ENCODE data around the gene TUSC2. TPM values are rescaled to one million over a fixed set of nuclear protein-coding genes. Genes with fewer than 3 reads are reported as not detected.
A peak's percentile ranks its signal among the peaks of the same experiment; 100 is the strongest.

TUSC2 gene
- total and polyA plus RNA-seq, 2 of the 13 experiments (the other 11 are each of a cell fraction or from before 2014, with no cell fraction given), result 36.7 to 39.1 TPM

DNA sequence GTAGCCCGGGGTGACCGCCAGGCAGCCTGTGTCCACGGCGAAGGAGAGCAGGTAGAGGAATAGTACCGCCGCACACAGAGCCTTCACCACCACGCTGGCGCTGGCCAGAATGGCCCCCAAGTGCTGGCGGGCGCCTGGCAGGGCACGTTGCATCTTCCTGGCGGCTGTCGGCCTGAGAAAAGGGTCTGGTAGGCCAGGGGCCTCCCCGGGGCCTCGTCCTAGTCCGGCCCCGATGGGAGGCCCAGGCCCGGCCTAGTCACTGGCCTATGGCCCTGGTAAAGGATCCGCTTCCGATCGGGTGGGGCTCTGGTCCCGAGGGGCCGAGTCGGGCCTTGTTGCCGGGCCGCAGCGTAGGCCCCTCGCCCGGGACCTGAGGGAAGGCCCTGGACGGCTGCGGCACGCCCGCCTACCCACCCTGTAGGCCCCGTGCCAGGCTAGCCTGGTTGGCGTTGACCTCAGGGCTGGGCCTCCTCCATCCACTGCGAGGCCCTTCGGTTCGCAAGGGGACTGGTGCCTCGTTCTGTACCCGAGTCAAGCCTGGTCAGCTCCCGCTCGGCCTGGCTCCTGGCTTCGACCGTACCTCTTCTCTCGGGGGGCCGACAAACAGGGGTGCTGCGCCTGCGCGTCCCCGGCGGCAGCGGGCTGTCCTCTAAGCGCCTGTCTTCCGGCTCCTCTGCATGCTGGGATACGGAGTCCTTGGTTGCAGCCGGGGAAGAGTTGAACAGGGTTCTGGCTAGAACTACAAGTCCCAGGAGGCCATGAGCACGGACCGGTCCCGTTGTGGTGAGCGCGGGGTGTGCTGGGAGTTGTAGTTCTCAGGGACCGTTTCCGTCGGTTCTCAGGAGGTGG, 31.1 kb upstream of the TUSC2 start, which contains the start of gene TMEM115 (continued):
- TF ChIP-seq HOXD1 (CRISPR knock-in tag; IDR thresholded peaks at IDR 0.05) (no peak; the same call in 1 of the 2 replicates), ZIK1 (CRISPR knock-in tag; IDR thresholded peaks at IDR 0.05; ENCODE audit: borderline replicate concordance, low read depth) (0 out of 2 replicates have a peak, but pooled peaks have one; percentile 71), KIAA2018 (CRISPR knock-in tag; IDR thresholded peaks at IDR 0.05; ENCODE audit: borderline replicate concordance) (peak; percentile 89; the same call in 1 of the 2 replicates), CBX5 (CRISPR knock-in tag; IDR thresholded peaks at IDR 0.05; ENCODE audit: borderline replicate concordance) (peak; percentile 15), MED8 (CRISPR knock-in tag; IDR thresholded peaks at IDR 0.05; ENCODE audit: insufficient replicate concordance) (no peak), TEAD3 (CRISPR knock-in tag; optimal IDR thresholded peaks at IDR 0.05; ENCODE audit: borderline replicate concordance) (no peak), ZNF776 (CRISPR knock-in tag; IDR thresholded peaks at IDR 0.05) (no peak), ZSCAN12 (CRISPR knock-in tag; IDR thresholded peaks at IDR 0.05) (no peak), ZNF484 (CRISPR knock-in tag; IDR thresholded peaks at IDR 0.05; ENCODE audit: borderline replicate concordance, low read depth) (no peak), ZFP36 (IDR thresholded peaks at IDR 0.05; ENCODE audit: borderline replicate concordance, low read depth, low read length, partially characterized antibody) (no peak), ZNF230 (CRISPR knock-in tag; IDR thresholded peaks at IDR 0.05) (peak; percentile 81; the same call in 1 of the 2 replicates), ZNF3 (CRISPR knock-in tag; IDR thresholded peaks at IDR 0.05) (no peak), HOXA5 (CRISPR knock-in tag; IDR thresholded peaks at IDR 0.05) (peak; percentile 33; the same call in 1 of the 2 replicates), ZNF605 (CRISPR knock-in tag; IDR thresholded peaks at IDR 0.05) (peak; percentile 92), POGZ (CRISPR knock-in tag; IDR thresholded peaks at IDR 0.05) (no peak; the same call in 1 of the 2 replicates), ZNF354B (CRISPR knock-in tag; IDR thresholded peaks at IDR 0.05) (no peak), HDAC2 (CRISPR knock-in tag; IDR thresholded peaks at IDR 0.05) (peak; percentile 53; the same call in 1 of the 2 replicates), TOE1 (CRISPR knock-in tag; IDR thresholded peaks at IDR 0.05) (0 out of 2 replicates have a peak, but pooled peaks have one; percentile 30), ZNF878 (CRISPR knock-in tag; IDR thresholded peaks at IDR 0.05) (no peak)
- TF ChIP-seq, protein P1, sequence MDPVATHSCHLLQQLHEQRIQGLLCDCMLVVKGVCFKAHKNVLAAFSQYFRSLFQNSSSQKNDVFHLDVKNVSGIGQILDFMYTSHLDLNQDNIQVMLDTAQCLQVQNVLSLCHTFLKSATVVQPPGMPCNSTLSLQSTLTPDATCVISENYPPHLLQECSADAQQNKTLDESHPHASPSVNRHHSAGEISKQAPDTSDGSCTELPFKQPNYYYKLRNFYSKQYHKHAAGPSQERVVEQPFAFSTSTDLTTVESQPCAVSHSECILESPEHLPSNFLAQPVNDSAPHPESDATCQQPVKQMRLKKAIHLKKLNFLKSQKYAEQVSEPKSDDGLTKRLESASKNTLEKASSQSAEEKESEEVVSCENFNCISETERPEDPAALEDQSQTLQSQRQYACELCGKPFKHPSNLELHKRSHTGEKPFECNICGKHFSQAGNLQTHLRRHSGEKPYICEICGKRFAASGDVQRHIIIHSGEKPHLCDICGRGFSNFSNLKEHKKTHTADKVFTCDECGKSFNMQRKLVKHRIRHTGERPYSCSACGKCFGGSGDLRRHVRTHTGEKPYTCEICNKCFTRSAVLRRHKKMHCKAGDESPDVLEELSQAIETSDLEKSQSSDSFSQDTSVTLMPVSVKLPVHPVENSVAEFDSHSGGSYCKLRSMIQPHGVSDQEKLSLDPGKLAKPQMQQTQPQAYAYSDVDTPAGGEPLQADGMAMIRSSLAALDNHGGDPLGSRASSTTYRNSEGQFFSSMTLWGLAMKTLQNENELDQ (CRISPR knock-in tag; IDR thresholded peaks at IDR 0.05; ENCODE audit: borderline replicate concordance), result peak; percentile 83; the same call in 1 of the 2 replicates

Data from HepG2 (cell line).